Measurements from ENCODE around the gene SCIMP. TPM values are rescaled to one million over a fixed set of nuclear protein-coding genes. Genes with fewer than 3 reads are reported as not detected.

SCIMP gene
- total and polyA plus RNA-seq, 2 donors (not counting 1 experiment from before 2014, with no cell fraction given) = 87.4 to 98.5 TPM

DNA sequence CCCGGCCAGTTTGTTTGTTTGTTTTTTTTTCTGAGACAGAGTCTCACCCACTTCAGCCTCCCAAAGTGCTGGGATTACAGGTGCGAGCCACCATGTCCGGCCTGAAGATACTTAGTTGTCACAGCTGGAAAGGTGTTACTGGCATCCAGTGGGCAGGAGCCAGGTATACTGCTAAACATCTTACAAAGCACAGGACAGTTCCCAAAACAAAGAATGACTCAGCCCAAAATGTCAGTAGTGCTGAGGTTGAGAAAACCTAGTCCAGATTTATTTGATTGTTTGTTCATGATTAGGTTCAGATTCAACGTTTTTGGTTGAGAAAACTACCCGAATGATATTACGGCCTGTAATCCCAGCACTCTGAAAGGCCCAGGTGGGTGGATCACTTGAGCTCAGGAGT lies 28.8 kb upstream of the SCIMP start:
- H3K27me3 Mint-ChIP-seq = no peaks in the 10 kb centered on the region
- POLR2A ChIA-PET = interaction anchor here (0.6 kb wide), 1 partner anchor 58 kb away, joined by 6 read pairs; no protein-coding TSS in a partner anchor

GRCh38 chr17:5262416-5262991 lies 27.8 kb upstream of the SCIMP start:
- no peak for DNase-seq
- H3K9me3 Mint-ChIP-seq (ENCODE audit: insufficient read depth) = no peaks in the 10 kb centered on the region
- Histone ChIP-seq H3K4me2 (replicated peaks; ENCODE audit: low read depth, low read length, poor library complexity, severe bottlenecking) (no peak overlapping the region), H3K79me2 (ENCODE audit: control insufficient read depth, insufficient read depth, low read length) (no peaks in the 10 kb centered on the region), H3K27ac (ENCODE audit: low read length in 2 of 2) (no peak overlapping the region), H3K9ac (ENCODE audit: low read length) (no peak overlapping the region), H3K4me1 (ENCODE audit: control insufficient read depth in 2 of 2, insufficient read depth in 2 of 2, low read length in 2 of 2) (peaks cover 6 to 9% of the 10 kb centered on the region in 2 donors), H2AFZ (ENCODE audit: insufficient read depth, low read depth, low read length, poor library complexity, severe bottlenecking) (no peak overlapping the region), H4K20me1 (ENCODE audit: control insufficient read depth, insufficient read depth, low read length, poor library complexity, severe bottlenecking) (no peaks in the 10 kb centered on the region), H3K4me3 (ENCODE audit: control extremely low read depth in 1 of 5, extremely low read depth in 1 of 5, insufficient read depth in 1 of 5, low read depth in 2 of 5, low read length in 4 of 5) (no peak overlapping the region), H3K36me3 (replicated peaks in 1 of 2; ENCODE audit: control extremely low read depth in 1 of 2, control insufficient read depth in 1 of 2, extremely low read depth in 1 of 2, insufficient read depth in 2 of 2, low read length in 1 of 2) (no peaks in the 10 kb centered on the region), H3K27me3 (replicated peaks in 1 of 4; ENCODE audit: control extremely low read depth in 1 of 4, control insufficient read depth in 3 of 4, insufficient read depth in 4 of 4, low read length in 3 of 4) (no peaks in the 10 kb centered on the region), H3K9me3 (ENCODE audit: control extremely low read depth in 1 of 3, control insufficient read depth in 2 of 3, insufficient read depth in 1 of 3, low read length in 2 of 3) (no peaks in the 10 kb centered on the region)
- intact Hi-C loops (cut with micrococcal nuclease) = no loop called here
- no peak overlapping the region for H3K27ac Mint-ChIP-seq
- ChIA-PET CTCF (no interaction called here), POLR2A (no interaction called here)
- no peak overlapping the region for H3K4me3 Mint-ChIP-seq
- no peak for ATAC-seq (ENCODE audit: low read depth)
- 94% methylated on average over 2 of the region's 2 CpGs for WGBS (ENCODE audit: insufficient coverage)
- no peaks in the 10 kb centered on the region for H3K27me3 Mint-ChIP-seq
- TF ChIP-seq CTCF (IDR thresholded peaks at IDR 0.05) = no peak
- TF ChIP-seq EZH2 (IDR thresholded peaks at IDR 0.05; ENCODE audit: borderline replicate concordance, insufficient read depth, low read depth, low read length, poor library complexity, severe bottlenecking) = no peak
- H3K4me1 Mint-ChIP-seq = peaks cover 17% of the 10 kb centered on the region

More for the DNA sequence above, 28.8 kb upstream of the SCIMP start:
- TF ChIP-seq CTCF (IDR thresholded peaks at IDR 0.05) = no peak
- TF ChIP-seq EZH2 (IDR thresholded peaks at IDR 0.05; ENCODE audit: borderline replicate concordance, insufficient read depth, low read depth, low read length, poor library complexity, severe bottlenecking) = no peak
- intact Hi-C loops (cut with micrococcal nuclease) = no loop called here
- no peak overlapping the region for H3K9ac ChIP-seq (ENCODE audit: low read length)
- WGBS (ENCODE audit: insufficient coverage) = 95% methylated on average over 4 of the region's 6 CpGs
- H2AFZ ChIP-seq (ENCODE audit: insufficient read depth, low read depth, low read length, poor library complexity, severe bottlenecking) = no peak overlapping the region
- peaks cover under 1 to 1% of the 10 kb centered on the region in 2 donors for H3K4me1 ChIP-seq (ENCODE audit: control insufficient read depth in 2 of 2, insufficient read depth in 2 of 2, low read length in 2 of 2)
- H3K36me3 ChIP-seq (replicated peaks in 1 of 2; ENCODE audit: control extremely low read depth in 1 of 2, control insufficient read depth in 1 of 2, extremely low read depth in 1 of 2, insufficient read depth in 2 of 2, low read length in 1 of 2) = no peaks in the 10 kb centered on the region
- no peaks in the 10 kb centered on the region for H3K9me3 Mint-ChIP-seq (ENCODE audit: insufficient read depth)
- H3K4me1 Mint-ChIP-seq = peaks cover 10% of the 10 kb centered on the region
- CTCF ChIA-PET = no interaction called here
- no peak overlapping the region for H3K4me2 ChIP-seq (replicated peaks; ENCODE audit: low read depth, low read length, poor library complexity, severe bottlenecking)
- H3K4me3 Mint-ChIP-seq = no peak overlapping the region
- H3K27me3 ChIP-seq (replicated peaks in 1 of 4; ENCODE audit: control extremely low read depth in 1 of 4, control insufficient read depth in 3 of 4, insufficient read depth in 4 of 4, low read length in 3 of 4) = no peaks in the 10 kb centered on the region
- H3K27ac Mint-ChIP-seq = no peak overlapping the region
- no peak overlapping the region for H3K27ac ChIP-seq (ENCODE audit: low read length in 2 of 2)
- no peaks in the 10 kb centered on the region for H4K20me1 ChIP-seq (ENCODE audit: control insufficient read depth, insufficient read depth, low read length, poor library complexity, severe bottlenecking)
- ATAC-seq (ENCODE audit: low read depth) (no peak), DNase-seq (no peak)
- H3K79me2 ChIP-seq (ENCODE audit: control insufficient read depth, insufficient read depth, low read length) = no peaks in the 10 kb centered on the region
- no peaks in the 10 kb centered on the region for H3K9me3 ChIP-seq (ENCODE audit: control extremely low read depth in 1 of 3, control insufficient read depth in 2 of 3, insufficient read depth in 1 of 3, low read length in 2 of 3)
- no peak overlapping the region for H3K4me3 ChIP-seq (ENCODE audit: control extremely low read depth in 1 of 5, extremely low read depth in 1 of 5, insufficient read depth in 1 of 5, low read depth in 2 of 5, low read length in 4 of 5)
